ENCODE data around the gene PUS7.

Gene PUS7

DNA sequence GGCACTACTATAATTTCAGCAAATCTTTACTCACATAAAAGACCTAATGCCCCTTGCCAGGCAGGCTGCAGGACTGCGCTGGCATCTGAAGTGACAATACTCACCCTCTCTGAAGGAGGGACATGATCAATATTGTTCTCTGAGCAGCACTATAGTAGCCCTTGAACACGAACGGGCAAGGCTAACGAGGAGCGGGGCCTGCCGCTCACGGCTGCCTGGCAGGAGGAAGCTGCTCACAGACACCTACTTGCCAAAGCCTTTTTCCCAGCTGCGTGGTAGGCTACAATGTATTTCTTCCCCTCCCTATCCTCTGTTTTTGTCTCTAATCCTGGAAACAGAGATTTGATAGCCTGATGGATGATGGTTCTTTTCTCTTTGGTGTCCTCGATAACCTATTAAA lies 19.9 kb downstream of the PUS7 start:
- no peak for DNase-seq (ENCODE audit: insufficient read length, low spot score)
- peak; percentile 38 for FAIRE-seq
- TF ChIP-seq POLR2AphosphoS5 (IDR thresholded peaks at IDR 0.05; ENCODE audit: low read depth, low read length): no peak
- no peak for TF ChIP-seq POLR2A (IDR thresholded peaks at IDR 0.05; ENCODE audit: low read depth, low read length)
- TF ChIP-seq POU2F2 (IDR thresholded peaks at IDR 0.05; ENCODE audit: low read depth, low read length): no peak
- no peak for TF ChIP-seq SPI1 (IDR thresholded peaks at IDR 0.05; ENCODE audit: low read depth, low read length)
- no peak for TF ChIP-seq PAX5 (IDR thresholded peaks at IDR 0.05; ENCODE audit: insufficient read depth, low read length, severe bottlenecking)
- no peak for TF ChIP-seq TAF1 (IDR thresholded peaks at IDR 0.05; ENCODE audit: low read depth, low read length)

DNA sequence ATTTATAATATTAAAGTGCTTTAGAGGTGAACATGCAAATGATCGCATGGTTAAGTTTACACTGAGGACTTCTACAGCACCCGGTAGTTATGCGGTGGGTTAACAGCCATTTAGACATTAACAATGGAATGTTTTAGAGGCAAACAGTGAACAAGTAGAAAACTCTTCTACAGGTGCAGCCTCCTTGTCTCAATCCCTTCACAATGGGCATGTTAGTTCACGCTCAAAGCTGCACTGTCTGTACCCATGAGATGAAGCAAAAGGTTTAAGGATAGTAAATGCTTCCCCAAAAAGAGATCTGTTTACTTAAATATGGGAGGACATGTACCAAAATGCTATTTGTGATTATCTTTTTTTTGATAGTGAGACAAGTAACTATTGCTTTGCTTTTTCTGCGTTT lies 25.1 kb downstream of the PUS7 start:
- no peak for DNase-seq (ENCODE audit: insufficient read length, low spot score)
- TF ChIP-seq TAF1 (IDR thresholded peaks at IDR 0.05; ENCODE audit: low read depth, low read length): no peak
- TF ChIP-seq SPI1 (IDR thresholded peaks at IDR 0.05; ENCODE audit: low read depth, low read length): no peak
- no peak for TF ChIP-seq POU2F2 (IDR thresholded peaks at IDR 0.05; ENCODE audit: low read depth, low read length)
- no peak for TF ChIP-seq POLR2A (IDR thresholded peaks at IDR 0.05; ENCODE audit: low read depth, low read length)
- TF ChIP-seq PAX5 (IDR thresholded peaks at IDR 0.05; ENCODE audit: insufficient read depth, low read length, severe bottlenecking): no peak
- no peak for TF ChIP-seq POLR2AphosphoS5 (IDR thresholded peaks at IDR 0.05; ENCODE audit: low read depth, low read length)
- FAIRE-seq: no peak

DNA sequence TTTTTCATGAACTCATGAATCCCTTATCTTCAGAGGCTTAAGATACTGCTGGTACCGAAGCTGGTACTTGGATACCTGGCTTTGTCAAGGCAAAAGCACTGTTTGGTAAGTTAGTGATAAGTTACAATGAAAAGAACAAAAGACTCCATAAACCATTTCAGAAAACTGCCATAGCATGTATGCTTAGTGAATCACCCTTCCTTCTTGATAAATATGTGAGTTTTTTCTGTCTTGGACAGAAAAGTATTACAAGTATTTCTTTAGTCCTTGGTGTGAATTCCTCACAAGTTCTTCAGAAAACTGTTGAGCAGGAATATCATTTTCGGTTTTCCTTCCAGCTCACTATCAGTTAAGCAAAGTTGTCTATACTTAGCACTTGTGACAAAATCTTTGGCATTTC lies 25.6 kb downstream of the PUS7 start:
- no peak for FAIRE-seq
- DNase-seq (ENCODE audit: insufficient read length, low spot score): no peak
- TF ChIP-seq TAF1 (IDR thresholded peaks at IDR 0.05; ENCODE audit: low read depth, low read length): no peak
- no peak for TF ChIP-seq POLR2A (IDR thresholded peaks at IDR 0.05; ENCODE audit: low read depth, low read length)
- no peak for TF ChIP-seq PAX5 (IDR thresholded peaks at IDR 0.05; ENCODE audit: insufficient read depth, low read length, severe bottlenecking)
- TF ChIP-seq POLR2AphosphoS5 (IDR thresholded peaks at IDR 0.05; ENCODE audit: low read depth, low read length): no peak
- TF ChIP-seq POU2F2 (IDR thresholded peaks at IDR 0.05; ENCODE audit: low read depth, low read length): no peak
- no peak for TF ChIP-seq SPI1 (IDR thresholded peaks at IDR 0.05; ENCODE audit: low read depth, low read length)

DNA sequence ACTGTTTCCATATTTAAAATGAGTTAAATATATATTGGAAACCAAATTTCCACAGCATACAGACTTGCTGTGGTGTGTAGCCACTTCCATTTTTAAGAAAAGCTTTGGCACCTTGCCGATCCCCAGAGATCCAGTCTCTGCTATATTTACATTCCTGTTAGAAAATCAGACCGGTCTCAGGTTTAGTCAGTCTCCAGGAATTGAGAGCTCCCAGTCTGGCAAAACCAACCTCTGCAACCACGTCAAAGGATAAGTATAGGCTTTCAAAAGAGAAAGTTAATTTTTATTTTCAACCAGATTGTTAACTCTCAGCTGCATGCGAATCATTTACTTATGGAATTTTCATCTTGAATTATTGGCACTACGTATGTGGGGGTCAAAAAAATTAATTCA lies 28.2 kb downstream of the PUS7 start:
- FAIRE-seq (no peak), DNase-seq (ENCODE audit: insufficient read length, low spot score) (no peak)
- TF ChIP-seq POU2F2 (IDR thresholded peaks at IDR 0.05; ENCODE audit: low read depth, low read length) (no peak), SPI1 (IDR thresholded peaks at IDR 0.05; ENCODE audit: low read depth, low read length) (no peak), PAX5 (IDR thresholded peaks at IDR 0.05; ENCODE audit: insufficient read depth, low read length, severe bottlenecking) (no peak), TAF1 (IDR thresholded peaks at IDR 0.05; ENCODE audit: low read depth, low read length) (no peak), POLR2A (IDR thresholded peaks at IDR 0.05; ENCODE audit: low read depth, low read length) (no peak), POLR2AphosphoS5 (IDR thresholded peaks at IDR 0.05; ENCODE audit: low read depth, low read length) (no peak)

DNA sequence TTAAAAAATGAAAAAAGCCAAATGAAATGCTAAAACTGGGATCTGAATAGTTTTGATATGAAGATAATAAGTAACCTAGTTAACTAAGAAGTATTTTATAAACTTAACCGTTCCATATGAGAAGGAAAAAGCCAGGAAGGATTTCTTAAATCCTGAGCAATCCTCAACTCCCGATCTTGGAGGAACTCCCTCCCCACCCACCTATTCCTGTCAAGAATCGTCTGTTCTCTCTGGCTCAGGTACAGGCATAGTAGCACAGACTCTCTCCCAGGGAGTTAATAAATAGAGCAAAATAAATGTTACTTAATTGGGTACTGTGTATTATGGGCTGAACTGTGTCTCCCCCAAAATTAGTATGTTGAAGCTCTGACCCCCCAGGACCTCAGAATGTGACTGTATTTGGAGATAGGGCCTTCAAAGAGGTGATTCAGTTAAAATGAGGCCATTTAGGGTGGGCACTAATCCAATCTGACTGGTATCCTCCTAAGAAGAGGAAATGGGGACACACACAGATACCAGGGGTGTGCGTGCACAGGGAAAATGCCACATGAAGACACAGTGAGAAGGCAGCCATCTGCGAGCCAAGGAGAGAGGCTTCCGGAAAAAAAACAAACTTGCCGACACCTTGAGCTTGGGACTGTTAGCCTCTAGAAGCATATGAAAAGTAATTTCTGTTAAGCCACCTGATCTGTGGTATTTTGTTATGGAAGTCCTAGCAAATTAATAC lies 28.7 kb downstream of the PUS7 start:
- TF ChIP-seq TAF1 (IDR thresholded peaks at IDR 0.05; ENCODE audit: low read depth, low read length) (no peak), SPI1 (IDR thresholded peaks at IDR 0.05; ENCODE audit: low read depth, low read length) (no peak), PAX5 (IDR thresholded peaks at IDR 0.05; ENCODE audit: insufficient read depth, low read length, severe bottlenecking) (no peak), POLR2A (IDR thresholded peaks at IDR 0.05; ENCODE audit: low read depth, low read length) (no peak)
- FAIRE-seq (no peak), DNase-seq (ENCODE audit: insufficient read length, low spot score) (no peak)

DNA sequence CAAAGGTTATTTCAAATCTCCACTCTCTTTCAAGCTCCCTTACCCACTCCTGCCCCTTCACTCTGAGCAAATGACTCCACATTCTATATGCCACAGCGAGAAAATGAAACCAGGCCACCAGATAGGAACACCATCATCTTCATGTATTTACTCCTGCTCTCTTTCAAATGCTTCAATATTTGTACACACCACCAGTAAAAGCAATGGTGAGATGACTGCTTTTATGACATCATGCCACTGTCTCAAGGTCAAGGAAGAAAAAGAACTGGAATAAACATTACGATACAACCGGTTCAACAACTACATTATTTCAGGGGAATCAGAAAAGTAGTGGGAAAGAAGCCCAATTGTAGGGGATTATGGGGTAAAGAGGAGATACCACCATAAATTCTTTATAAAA lies 32.7 kb downstream of the PUS7 start:
- FAIRE-seq (no peak), DNase-seq (ENCODE audit: insufficient read length, low spot score) (no peak)
- TF ChIP-seq TAF1 (IDR thresholded peaks at IDR 0.05; ENCODE audit: low read depth, low read length) (no peak), PAX5 (IDR thresholded peaks at IDR 0.05; ENCODE audit: insufficient read depth, low read length, severe bottlenecking) (no peak), POLR2AphosphoS5 (IDR thresholded peaks at IDR 0.05; ENCODE audit: low read depth, low read length) (no peak), SPI1 (IDR thresholded peaks at IDR 0.05; ENCODE audit: low read depth, low read length) (no peak), POU2F2 (IDR thresholded peaks at IDR 0.05; ENCODE audit: low read depth, low read length) (no peak), POLR2A (IDR thresholded peaks at IDR 0.05; ENCODE audit: low read depth, low read length) (no peak)

DNA sequence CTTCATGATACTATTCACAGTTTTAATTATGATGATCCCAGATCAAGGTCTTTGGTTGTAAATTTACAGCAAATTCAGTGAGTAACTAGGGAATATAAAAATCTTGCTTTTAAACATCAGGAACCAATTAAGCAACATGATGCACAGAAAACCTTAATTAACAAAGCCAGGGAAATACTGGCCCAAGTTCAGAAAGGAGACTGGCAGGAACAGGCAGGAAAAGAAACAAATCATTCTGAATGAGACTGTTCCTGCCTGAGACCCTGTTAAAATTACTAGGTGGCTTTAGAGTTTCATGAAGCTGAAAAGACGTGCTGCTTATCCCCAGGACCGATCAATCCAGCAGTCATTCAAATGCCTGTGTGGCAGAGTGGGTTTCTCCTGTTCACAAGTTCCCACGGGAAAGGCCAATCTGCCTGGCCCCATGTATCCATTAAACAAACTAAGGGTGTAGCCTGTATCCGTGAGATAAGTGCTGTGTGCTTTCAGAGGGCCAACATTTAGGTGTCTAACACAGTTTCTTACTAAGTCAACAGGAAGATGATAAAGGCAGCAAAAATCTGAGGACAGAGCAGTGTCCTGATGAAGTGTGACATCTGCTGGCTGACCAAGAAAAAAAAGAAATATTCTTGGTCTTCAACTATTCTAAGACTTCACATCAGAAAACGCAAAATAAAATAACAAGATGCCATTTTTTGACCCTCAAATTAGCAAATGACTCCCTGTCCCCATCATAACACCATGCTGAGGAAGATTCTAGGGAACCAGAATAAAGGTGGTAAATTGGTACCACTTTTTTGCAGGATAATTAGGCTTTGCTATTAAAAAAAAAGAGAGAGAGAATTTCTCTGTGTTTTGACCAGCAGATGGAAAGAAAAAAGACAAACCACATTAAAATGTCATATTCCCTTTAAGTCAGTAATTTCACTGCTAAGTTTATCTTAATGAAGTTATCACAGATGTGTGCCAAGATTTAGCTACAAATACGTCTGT lies 34.2 kb downstream of the PUS7 start:
- DNase-seq (ENCODE audit: insufficient read length, low spot score) (no peak), FAIRE-seq (no peak)
- TF ChIP-seq POU2F2 (IDR thresholded peaks at IDR 0.05; ENCODE audit: low read depth, low read length) (no peak), POLR2A (IDR thresholded peaks at IDR 0.05; ENCODE audit: low read depth, low read length) (no peak), TAF1 (IDR thresholded peaks at IDR 0.05; ENCODE audit: low read depth, low read length) (no peak), SPI1 (IDR thresholded peaks at IDR 0.05; ENCODE audit: low read depth, low read length) (no peak), PAX5 (IDR thresholded peaks at IDR 0.05; ENCODE audit: insufficient read depth, low read length, severe bottlenecking) (no peak), POLR2AphosphoS5 (IDR thresholded peaks at IDR 0.05; ENCODE audit: low read depth, low read length) (no peak)

DNA sequence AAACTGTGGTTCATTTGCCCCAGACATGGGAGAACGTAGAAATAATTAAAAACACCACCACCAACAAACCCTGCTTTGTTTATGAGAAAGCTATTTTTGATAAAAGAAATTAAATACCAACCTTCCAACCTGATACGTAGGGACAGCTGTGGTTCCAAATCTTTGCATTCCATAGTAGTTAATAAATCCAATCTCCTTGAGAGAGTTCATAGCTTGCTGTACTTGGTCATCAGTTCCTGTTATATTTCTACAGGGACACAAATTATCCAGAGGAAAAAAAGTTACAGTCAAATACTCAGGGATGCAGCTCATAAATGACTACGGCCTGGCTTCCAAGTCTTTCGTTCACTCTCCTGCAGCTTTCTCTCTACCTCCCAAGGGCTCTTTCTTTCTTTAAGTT lies 41.1 kb downstream of the PUS7 start:
- DNase-seq (ENCODE audit: insufficient read length, low spot score): no peak
- TF ChIP-seq POU2F2 (IDR thresholded peaks at IDR 0.05; ENCODE audit: low read depth, low read length) (no peak), SPI1 (IDR thresholded peaks at IDR 0.05; ENCODE audit: low read depth, low read length) (no peak), TAF1 (IDR thresholded peaks at IDR 0.05; ENCODE audit: low read depth, low read length) (no peak), PAX5 (IDR thresholded peaks at IDR 0.05; ENCODE audit: insufficient read depth, low read length, severe bottlenecking) (no peak), POLR2AphosphoS5 (IDR thresholded peaks at IDR 0.05; ENCODE audit: low read depth, low read length) (no peak), POLR2A (IDR thresholded peaks at IDR 0.05; ENCODE audit: low read depth, low read length) (no peak)

DNA sequence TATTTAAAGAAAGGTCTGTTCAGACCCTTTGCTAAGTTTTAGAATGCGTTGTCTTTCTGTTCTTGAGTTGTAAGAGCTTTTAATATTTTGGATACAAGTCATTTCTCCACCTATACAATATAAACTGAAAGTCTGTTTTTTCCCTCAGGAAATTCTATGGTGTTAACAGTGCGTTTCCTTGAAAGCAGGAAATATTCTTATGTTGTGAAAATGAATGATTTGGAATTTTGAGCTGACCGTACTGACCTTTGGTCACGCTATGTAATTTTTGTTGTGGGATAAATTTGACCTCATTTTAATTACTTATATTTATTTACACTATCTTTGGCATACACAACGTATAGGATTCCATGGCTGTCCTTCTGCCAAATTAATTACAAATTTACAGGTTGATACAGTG lies 43.5 kb downstream of the PUS7 start:
- TF ChIP-seq PAX5 (IDR thresholded peaks at IDR 0.05; ENCODE audit: insufficient read depth, low read length, severe bottlenecking): no peak
- TF ChIP-seq POLR2AphosphoS5 (IDR thresholded peaks at IDR 0.05; ENCODE audit: low read depth, low read length): no peak
- no peak for TF ChIP-seq TAF1 (IDR thresholded peaks at IDR 0.05; ENCODE audit: low read depth, low read length)
- TF ChIP-seq POU2F2 (IDR thresholded peaks at IDR 0.05; ENCODE audit: low read depth, low read length): no peak
- no peak for TF ChIP-seq POLR2A (IDR thresholded peaks at IDR 0.05; ENCODE audit: low read depth, low read length)
- TF ChIP-seq SPI1 (IDR thresholded peaks at IDR 0.05; ENCODE audit: low read depth, low read length): no peak
- no peak for DNase-seq (ENCODE audit: insufficient read length, low spot score)
- no peak for FAIRE-seq

More for the DNA sequence above, 41.1 kb downstream of the PUS7 start:
- FAIRE-seq: no peak

All from GM12891 (cell line).